Activated CD4-positive, CD25-positive, alpha-beta regulatory T cell treated with anti-CD3 and anti-CD28 coated beads, Interleukin-2, amount 50 U/mL, for 72 hours (primary cell): ENCODE results near the gene NDFIP2.

Source experiments
- DNase-seq: peaks from one replicate; pipeline ENCODE4 v3.0.0; 2021

The NDFIP2 gene, protein sequence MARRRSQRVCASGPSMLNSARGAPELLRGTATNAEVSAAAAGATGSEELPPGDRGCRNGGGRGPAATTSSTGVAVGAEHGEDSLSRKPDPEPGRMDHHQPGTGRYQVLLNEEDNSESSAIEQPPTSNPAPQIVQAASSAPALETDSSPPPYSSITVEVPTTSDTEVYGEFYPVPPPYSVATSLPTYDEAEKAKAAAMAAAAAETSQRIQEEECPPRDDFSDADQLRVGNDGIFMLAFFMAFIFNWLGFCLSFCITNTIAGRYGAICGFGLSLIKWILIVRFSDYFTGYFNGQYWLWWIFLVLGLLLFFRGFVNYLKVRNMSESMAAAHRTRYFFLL

DNA sequence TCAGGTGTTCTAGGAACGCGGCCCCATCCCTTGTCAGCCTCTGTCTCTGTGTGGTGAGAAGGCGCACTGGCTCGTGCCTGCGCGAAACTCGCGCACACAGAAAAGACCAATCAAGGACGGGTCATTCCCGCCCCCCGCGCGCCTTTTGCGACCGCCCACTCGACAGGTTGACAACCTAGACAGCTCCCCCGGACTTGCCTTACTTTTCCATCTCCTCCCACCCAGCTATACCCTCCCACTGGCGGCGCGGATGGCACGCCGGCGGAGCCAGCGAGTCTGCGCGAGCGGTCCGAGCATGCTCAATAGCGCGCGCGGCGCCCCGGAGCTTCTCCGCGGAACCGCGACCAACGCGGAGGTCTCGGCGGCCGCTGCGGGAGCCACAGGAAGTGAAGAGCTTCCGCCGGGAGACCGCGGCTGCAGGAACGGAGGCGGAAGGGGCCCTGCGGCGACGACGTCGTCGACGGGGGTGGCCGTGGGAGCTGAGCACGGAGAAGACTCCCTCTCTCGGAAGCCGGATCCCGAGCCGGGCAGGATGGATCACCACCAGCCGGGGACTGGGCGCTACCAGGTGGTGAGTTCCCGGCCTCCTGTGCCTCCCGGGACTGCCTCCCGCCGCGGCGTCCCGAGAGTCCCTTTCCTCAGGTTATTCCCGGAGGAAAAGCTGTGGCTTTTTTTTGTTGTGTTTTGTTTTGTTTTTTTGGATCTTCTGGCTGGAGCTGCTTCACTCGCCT lies at the start of gene NDFIP2:
NDFIP2 (plus strand) TSS at position 202 of the 731 bp plus-strand sequence; CDS start at position 251, 49 bp downstream.
- DNase-seq = peak; percentile 87

DNA sequence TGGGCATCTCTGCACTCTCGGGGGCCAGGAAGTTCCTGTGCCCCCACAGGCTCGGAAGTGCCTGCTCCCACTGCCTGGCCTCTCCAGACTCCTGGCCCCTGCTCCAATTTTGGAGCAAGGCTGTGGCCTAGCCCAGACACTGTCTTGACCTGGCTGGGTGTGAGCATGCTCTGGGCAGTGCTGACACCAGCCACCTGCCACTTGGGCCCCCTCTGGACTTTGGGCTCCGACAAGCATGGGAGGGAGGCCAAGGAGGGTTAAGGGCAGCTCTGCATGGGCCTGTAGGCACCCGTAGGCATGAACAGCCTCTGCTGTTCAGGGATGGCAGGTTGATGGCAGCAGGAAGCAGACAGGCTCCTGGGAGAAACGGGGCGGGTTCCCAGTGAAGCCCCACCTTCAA lies 48.9 kb upstream of the NDFIP2 start:
- DNase-seq = no peak

GRCh38 chr13:79432992-79433391 lies 48.0 kb upstream of the NDFIP2 start:
- DNase-seq = no peak

- no peak for DNase-seq
Observed at GRCh38 chr13:79434556-79434955, 46.4 kb upstream of the NDFIP2 start.

DNA sequence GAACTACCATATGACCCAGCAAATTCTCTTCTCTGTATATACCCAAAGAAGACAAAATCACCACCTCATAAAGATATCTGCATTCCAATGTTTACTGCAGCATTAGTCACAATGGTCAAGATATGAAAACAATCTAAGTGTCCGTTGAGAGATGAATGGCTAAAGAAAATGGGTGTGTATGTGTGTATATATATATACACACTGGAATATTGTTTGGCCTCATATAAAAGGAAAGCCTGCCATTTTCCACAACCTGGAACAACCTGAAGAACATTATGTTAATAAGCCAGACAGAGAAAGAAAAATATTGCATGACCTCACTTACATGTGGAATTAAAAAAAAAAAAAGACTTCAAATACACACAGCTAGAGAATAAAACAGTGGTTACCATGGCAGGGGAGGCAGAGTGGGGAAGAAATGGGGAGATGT lies 45.4 kb upstream of the NDFIP2 start:
- DNase-seq = no peak

DNA sequence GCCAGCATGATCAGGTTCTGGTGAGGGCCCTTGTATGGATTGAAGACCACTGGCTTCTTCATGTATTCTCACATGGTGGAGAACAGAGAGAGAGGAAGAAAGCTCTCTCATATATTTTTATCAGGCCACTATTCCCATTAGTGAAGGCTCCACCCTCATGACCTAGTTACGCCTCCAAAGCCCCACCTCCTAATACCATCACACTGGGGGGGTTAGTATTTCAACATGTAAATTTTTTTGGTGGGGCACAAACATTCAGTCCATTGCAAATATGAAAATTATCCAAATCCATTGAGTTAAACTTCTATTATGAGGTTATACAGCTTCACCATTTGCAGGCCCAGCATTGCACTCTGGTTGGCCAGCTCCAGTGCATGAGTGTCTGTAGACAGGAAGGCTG lies 41.7 kb upstream of the NDFIP2 start:
- DNase-seq = no peak

- DNase-seq = no peak
Observed at GRCh38 chr13:79440958-79441528, 39.9 kb upstream of the NDFIP2 start.

- DNase-seq = no peak
Observed at GRCh38 chr13:79442221-79442620, 38.7 kb upstream of the NDFIP2 start.

DNA sequence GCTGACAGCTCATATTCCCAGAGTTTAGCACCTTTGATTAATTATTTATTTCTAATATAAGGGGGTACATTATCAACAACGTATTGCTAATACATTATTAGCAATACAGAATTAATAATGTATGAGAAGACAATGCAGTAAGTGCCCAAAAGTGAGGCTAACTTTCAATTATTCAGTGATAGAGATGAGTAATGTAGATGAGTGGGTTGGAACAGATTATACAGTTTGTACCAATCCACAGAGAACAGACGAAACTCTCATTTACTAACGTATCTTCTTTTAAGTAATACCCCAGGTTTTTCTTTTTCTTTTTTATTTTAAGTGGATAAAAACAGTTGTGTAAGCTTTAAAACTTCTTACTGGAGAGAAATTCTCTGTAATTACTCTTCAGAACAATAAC lies 38.2 kb upstream of the NDFIP2 start:
- no peak for DNase-seq

- no peak for DNase-seq
Observed at GRCh38 chr13:79445968-79446645, 34.8 kb upstream of the NDFIP2 start.

DNA sequence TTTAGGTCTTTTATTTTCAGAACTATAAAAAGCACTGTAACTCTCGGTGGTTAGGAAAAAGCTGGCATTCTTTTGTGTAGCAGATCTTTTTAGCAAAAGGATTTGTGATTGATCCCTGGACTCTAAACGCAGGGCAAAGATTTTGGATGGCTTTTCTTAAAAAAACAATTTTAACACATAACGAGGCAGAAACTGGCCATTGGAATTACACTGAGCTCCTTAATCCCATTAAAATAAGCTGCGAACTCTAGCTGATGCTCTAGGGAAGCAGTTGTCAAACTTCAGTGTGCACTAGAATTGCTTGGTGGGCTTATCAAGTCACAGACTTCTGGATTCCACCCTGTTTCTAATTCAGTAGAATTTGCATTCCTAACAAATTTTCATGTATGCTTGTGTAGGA lies 33.8 kb upstream of the NDFIP2 start:
- no peak for DNase-seq

DNA sequence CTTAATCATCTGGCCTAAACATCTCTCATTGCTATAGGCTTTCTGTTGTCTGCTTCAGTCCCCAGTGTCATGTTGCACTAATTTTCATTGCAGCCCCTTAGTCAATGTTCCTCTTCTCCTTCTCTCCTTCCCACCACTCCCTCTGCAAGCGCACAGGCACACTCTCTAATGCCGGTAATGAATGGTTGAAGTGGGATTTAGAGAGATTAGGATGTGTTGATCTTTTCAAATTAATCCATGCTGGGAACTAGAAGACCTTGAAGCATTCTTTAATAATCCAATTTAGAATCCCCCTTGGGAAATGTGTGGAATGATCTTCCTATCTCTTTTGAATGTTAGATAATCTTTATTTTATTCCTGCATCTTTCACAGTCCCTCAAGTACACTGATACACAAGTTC lies 33.2 kb upstream of the NDFIP2 start:
- DNase-seq = no peak

- no peak for DNase-seq
Observed at GRCh38 chr13:79448413-79448812, 32.5 kb upstream of the NDFIP2 start.

GRCh38 chr13:79450110-79450509 lies 30.8 kb upstream of the NDFIP2 start:
- DNase-seq = no peak

GRCh38 chr13:79451500-79451962 lies 29.4 kb upstream of the NDFIP2 start:
- DNase-seq = peak; percentile 82

- no peak for DNase-seq
Observed at GRCh38 chr13:79452239-79452913, 28.6 kb upstream of the NDFIP2 start.

DNA sequence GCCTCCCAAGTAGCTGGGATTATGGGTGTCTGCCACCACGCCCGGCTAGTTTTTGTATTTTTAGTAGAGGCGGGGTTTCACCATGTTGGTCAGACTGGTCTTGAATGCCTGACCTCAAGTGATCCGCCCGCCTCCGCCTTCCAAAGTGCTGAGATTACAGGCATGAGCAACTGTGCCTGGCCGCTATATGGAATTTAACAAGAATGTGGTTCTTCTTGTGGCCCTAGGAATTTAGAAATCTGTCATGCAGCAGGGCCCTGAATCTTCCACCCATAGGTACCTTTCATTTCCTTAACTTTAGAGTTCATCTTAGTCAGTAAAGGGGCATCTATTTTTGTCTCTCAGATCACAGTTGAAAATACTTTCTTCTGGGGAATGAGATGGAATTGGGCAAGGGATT lies 25.6 kb upstream of the NDFIP2 start:
- DNase-seq = no peak

DNA sequence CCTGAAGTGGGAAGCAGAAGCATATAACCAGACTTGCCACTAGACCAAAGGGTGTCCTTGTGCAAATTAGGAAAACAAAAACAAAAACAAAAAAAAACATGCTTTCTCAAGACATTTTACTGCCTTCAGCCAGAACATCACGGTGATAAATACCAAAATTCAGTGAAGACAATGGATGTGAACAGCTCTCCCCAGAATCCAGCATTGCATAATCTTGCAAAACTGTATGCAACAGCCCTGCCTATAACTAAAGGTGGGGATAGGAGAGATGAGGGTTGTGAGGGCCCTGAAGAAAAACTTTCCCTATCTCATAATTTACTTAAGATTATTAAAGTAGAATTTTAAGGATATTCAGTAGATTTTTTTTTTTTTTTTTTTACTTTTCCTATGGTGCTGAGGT lies 24.9 kb upstream of the NDFIP2 start:
- DNase-seq = no peak

DNA sequence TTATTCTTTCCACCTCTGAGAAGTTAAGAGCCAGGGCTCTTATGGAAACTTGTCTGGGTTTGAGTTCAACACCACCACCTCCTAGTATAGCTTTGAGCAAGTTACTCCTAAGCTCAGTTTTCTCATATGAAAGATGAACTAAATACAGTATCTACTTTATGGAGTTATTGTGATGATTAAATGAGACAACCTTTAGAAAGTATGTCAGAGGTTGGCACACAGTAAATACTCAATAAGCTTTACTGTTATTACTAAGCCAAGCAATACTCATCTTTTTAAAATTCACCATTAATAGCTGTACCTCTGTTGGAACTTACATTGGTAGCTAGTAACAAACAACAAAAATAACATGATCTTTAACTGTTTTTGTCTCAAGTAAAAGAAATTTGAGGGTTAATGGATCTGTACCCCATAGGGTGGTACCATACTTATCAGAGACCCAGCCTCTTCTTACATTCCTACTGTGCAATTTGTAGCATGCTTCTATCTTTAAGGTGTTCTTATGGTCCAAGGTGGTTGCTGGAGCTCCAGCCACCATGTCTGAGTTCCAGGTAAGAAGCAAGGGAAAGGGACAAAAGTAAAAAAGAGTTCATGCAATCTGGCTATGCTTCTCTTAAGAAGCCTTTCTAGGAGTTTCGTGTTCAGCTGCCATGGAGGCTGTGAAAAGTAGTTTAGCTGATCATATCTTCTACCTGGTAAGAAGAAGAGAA lies 24.1 kb upstream of the NDFIP2 start:
- DNase-seq = no peak

DNA sequence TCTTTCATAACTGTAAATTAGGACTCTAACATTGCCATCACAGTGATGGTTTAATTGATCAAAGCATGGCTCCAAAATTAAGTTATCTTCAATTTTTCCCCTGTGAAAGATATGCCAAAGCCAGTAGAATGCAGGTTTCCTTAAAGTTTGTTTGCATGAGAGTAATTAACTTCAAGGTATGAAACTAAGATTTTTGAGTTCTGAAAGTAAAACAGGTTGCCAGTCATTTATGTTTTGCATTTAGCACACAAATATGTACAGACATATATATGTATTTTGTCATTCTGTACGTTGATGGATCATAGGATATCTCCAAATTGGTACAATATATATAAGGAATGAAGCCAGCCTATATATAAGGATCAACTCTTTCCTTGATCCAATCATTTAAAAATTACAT lies 23.6 kb upstream of the NDFIP2 start:
- no peak for DNase-seq

- no peak for DNase-seq
Observed at GRCh38 chr13:79457948-79458347, 23.0 kb upstream of the NDFIP2 start.

DNA sequence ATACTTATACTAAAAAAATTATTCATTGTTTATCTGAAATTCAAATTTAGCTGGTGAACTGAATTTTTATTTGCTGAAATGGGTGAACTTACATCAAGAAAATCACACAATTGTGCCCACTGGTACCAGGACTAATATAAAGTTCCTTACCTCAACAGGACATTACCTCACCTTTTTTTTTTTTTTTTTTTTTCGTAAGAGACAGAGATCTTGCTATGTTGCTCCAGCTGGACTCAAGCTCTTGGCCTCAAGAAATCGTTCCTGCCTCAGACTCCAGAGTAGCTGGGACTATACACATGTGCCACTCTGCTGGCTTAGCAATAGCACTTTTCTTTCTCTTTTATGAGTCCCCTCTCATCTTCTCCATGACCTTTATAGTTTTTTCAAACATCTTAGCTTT lies 22.5 kb upstream of the NDFIP2 start:
- no peak for DNase-seq
